ENCODE measurements around the gene UBXN4.
A peak's percentile ranks its signal among the peaks of the same experiment; 100 is the strongest.

The UBXN4 gene

DNA sequence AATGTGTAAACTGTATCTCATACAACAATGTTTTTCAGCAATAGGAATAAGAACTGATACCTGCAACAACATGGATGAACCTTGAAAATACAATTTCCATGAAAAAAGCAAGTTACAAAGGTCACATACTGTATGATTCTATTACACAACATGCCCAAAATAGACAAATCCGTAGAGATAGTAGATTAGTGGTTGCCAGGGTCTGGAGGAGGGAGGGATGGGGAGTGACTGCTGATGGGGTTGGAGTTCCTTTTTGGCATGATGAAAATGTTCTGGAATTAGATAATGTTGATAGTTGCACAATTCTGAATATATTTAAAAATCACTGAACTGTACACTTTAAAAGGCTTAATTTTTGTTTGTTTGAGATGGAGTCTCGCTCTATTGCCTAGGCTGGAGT is 33.8 kb downstream of the UBXN4 start:
- H3K9me3 ChIP-seq (ENCODE audit: low read length), result no peaks in the 10 kb centered on the region
- no peaks in the 10 kb centered on the region for H3K4me1 ChIP-seq (ENCODE audit: insufficient read depth, low read length, severe bottlenecking)
- H2AFZ ChIP-seq (ENCODE audit: low read length), result no peak overlapping the region
- no peaks in the 10 kb centered on the region for H4K20me1 ChIP-seq (ENCODE audit: insufficient read depth, low read length)
- H3F3A ChIP-seq (ENCODE audit: insufficient read depth, low read length), result no peaks in the 10 kb centered on the region
- H3K9ac ChIP-seq (ENCODE audit: low read length), result no peak overlapping the region
- H3K79me2 ChIP-seq (ENCODE audit: insufficient read depth, low read length), result no peaks in the 10 kb centered on the region
- TF ChIP-seq, protein P1, sequence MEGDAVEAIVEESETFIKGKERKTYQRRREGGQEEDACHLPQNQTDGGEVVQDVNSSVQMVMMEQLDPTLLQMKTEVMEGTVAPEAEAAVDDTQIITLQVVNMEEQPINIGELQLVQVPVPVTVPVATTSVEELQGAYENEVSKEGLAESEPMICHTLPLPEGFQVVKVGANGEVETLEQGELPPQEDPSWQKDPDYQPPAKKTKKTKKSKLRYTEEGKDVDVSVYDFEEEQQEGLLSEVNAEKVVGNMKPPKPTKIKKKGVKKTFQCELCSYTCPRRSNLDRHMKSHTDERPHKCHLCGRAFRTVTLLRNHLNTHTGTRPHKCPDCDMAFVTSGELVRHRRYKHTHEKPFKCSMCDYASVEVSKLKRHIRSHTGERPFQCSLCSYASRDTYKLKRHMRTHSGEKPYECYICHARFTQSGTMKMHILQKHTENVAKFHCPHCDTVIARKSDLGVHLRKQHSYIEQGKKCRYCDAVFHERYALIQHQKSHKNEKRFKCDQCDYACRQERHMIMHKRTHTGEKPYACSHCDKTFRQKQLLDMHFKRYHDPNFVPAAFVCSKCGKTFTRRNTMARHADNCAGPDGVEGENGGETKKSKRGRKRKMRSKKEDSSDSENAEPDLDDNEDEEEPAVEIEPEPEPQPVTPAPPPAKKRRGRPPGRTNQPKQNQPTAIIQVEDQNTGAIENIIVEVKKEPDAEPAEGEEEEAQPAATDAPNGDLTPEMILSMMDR (IDR thresholded peaks at IDR 0.05; ENCODE audit: low read length), result no peak
- TF ChIP-seq EZH2 (IDR thresholded peaks at IDR 0.05; ENCODE audit: borderline replicate concordance, low read length), result no peak
- no peaks in the 10 kb centered on the region for H3K9me2 ChIP-seq (ENCODE audit: low read depth, low read length)
- no peak overlapping the region for H3K4me3 ChIP-seq (ENCODE audit: low read depth, low read length, poor library complexity, severe bottlenecking)
- H3K4me2 ChIP-seq (ENCODE audit: low read length), result no peak overlapping the region
- H3K36me3 ChIP-seq (ENCODE audit: insufficient read depth, low read length), result peaks cover 92% of the 10 kb centered on the region
- H3K27ac ChIP-seq (ENCODE audit: low read depth, low read length, poor library complexity, severe bottlenecking), result no peak overlapping the region
- no peaks in the 10 kb centered on the region for H3K27me3 ChIP-seq (ENCODE audit: insufficient read depth, low read length)

DNA sequence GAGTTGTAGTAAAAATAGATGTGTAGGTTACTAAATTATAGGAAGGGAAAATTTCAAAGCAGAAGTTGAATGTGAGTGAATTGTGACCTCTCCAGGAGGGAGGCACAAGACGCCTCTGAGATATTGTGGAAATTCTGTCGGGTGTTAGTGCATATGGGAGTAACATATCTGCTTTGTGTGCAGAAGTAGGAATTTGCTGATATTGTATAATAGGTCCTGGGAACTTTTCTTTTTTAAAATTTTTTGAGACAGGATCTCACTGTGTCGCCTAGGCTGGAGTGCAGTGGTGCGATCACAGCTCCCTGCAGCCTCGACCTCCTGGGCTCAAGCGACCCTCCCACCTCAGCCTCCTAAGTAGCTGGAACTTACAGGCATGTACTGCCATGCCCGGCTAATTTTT is 34.7 kb downstream of the UBXN4 start:
- Histone ChIP-seq H3K9me2 (ENCODE audit: low read depth, low read length) (no peaks in the 10 kb centered on the region), H3K4me2 (ENCODE audit: low read length) (no peak overlapping the region), H3K4me1 (ENCODE audit: insufficient read depth, low read length, severe bottlenecking) (no peaks in the 10 kb centered on the region), H3K4me3 (ENCODE audit: low read depth, low read length, poor library complexity, severe bottlenecking) (no peak overlapping the region), H3K9ac (ENCODE audit: low read length) (no peak overlapping the region), H2AFZ (ENCODE audit: low read length) (no peak overlapping the region), H3K36me3 (ENCODE audit: insufficient read depth, low read length) (peaks cover 92% of the 10 kb centered on the region), H3F3A (ENCODE audit: insufficient read depth, low read length) (no peaks in the 10 kb centered on the region), H3K27me3 (ENCODE audit: insufficient read depth, low read length) (no peaks in the 10 kb centered on the region), H3K9me3 (ENCODE audit: low read length) (no peaks in the 10 kb centered on the region), H4K20me1 (ENCODE audit: insufficient read depth, low read length) (no peaks in the 10 kb centered on the region), H3K79me2 (ENCODE audit: insufficient read depth, low read length) (no peaks in the 10 kb centered on the region), H3K27ac (ENCODE audit: low read depth, low read length, poor library complexity, severe bottlenecking) (no peak overlapping the region)
- TF ChIP-seq EZH2 (IDR thresholded peaks at IDR 0.05; ENCODE audit: borderline replicate concordance, low read length), result no peak
- TF ChIP-seq, protein P1 (IDR thresholded peaks at IDR 0.05; ENCODE audit: low read length), result no peak

DNA sequence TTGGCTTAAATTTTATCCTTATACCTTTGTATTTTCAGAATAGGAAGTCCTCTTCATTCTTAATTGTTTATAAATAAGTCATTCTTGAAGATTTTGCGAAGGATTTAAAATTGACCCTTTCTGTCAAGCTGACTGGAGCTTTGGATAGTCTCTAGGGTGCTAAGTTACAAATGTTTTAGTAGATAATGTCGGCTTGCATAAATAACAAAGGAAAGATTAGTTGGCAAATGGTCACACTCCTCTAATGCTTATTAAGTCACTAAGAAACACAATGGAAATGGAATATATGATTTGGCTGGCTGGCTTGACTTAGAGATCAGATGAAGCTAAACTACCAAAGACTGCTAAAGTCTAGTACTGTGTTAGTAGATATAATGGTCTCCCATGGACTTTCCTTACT is 40.6 kb downstream of the UBXN4 start:
- H3K36me3 ChIP-seq (ENCODE audit: insufficient read depth, low read length), result peaks cover 85% of the 10 kb centered on the region
- no peaks in the 10 kb centered on the region for H3K9me2 ChIP-seq (ENCODE audit: low read depth, low read length)
- TF ChIP-seq, protein P1 (IDR thresholded peaks at IDR 0.05; ENCODE audit: low read length), result no peak
- no peak for TF ChIP-seq EZH2 (IDR thresholded peaks at IDR 0.05; ENCODE audit: borderline replicate concordance, low read length)
- H2AFZ ChIP-seq (ENCODE audit: low read length), result no peak overlapping the region
- no peaks in the 10 kb centered on the region for H3K79me2 ChIP-seq (ENCODE audit: insufficient read depth, low read length)
- peaks cover 24% of the 10 kb centered on the region for H3K4me1 ChIP-seq (ENCODE audit: insufficient read depth, low read length, severe bottlenecking)
- no peaks in the 10 kb centered on the region for H3F3A ChIP-seq (ENCODE audit: insufficient read depth, low read length)
- H3K27me3 ChIP-seq (ENCODE audit: insufficient read depth, low read length), result no peaks in the 10 kb centered on the region
- H4K20me1 ChIP-seq (ENCODE audit: insufficient read depth, low read length), result no peaks in the 10 kb centered on the region
- peak overlapping the region; percentile 82 for H3K27ac ChIP-seq (ENCODE audit: low read depth, low read length, poor library complexity, severe bottlenecking)
- H3K4me2 ChIP-seq (ENCODE audit: low read length), result no peak overlapping the region; the same call in 1 of the 2 replicates
- H3K9ac ChIP-seq (ENCODE audit: low read length), result no peak overlapping the region
- H3K9me3 ChIP-seq (ENCODE audit: low read length), result no peaks in the 10 kb centered on the region
- no peak overlapping the region for H3K4me3 ChIP-seq (ENCODE audit: low read depth, low read length, poor library complexity, severe bottlenecking)

Data from OCI-LY1 (cell line).